WTC11 (cell line): Measurements from ENCODE around the gene SLC26A11. TPM values are rescaled to one million over a fixed set of nuclear protein-coding genes. Genes with fewer than 3 reads are reported as not detected.

Source experiments
- ATAC-seq: fragments of 200-7000 bp; cut with Tn5 transposase; 2 replicates; pipeline ENCODE4 v1.10.0; 2021; ENCODE audit warnings: mild to moderate bottlenecking, moderate library complexity
- CTCF ChIA-PET: fragments of 300-600 bp; sonication (Branson Sonifier 250); formaldehyde crosslinking; loops from one replicate; lab custom pipeline; 2021; ENCODE audit warnings: antibody characterized with exemption; lab: Charles Lee
- POLR2A ChIA-PET: fragments of 350-600 bp; sonication (Branson Sonifier 250); formaldehyde crosslinking; loops from one replicate; lab custom pipeline; 2021; ENCODE audit warnings: antibody characterized with exemption; lab: Charles Lee
- DNase-seq: peaks from one replicate; pipeline ENCODE4 v3.0.0; 2021; ENCODE audit warnings: low spot score
- H3K27ac Mint-ChIP-seq: 2 replicates; pipeline ENCODE4 v1.8.0; 2021; ENCODE audit warnings: mixed read lengths
- H3K27me3 Mint-ChIP-seq: 2 replicates; pipeline ENCODE4 v1.8.0; 2021; ENCODE audit warnings: low read depth, mild to moderate bottlenecking, moderate library complexity, mixed read lengths
- H3K36me3 Mint-ChIP-seq: 2 replicates; pipeline ENCODE4 v1.8.0; 2021; ENCODE audit warnings: mixed read lengths
- H3K4me1 Mint-ChIP-seq: 2 replicates; pipeline ENCODE4 v1.8.0; 2022; ENCODE audit warnings: mixed read lengths
- H3K4me3 Mint-ChIP-seq: 2 replicates; pipeline ENCODE4 v1.8.0; 2021; ENCODE audit warnings: mild to moderate bottlenecking, moderate library complexity, mixed read lengths
- H3K9me3 Mint-ChIP-seq: 2 replicates; pipeline ENCODE4 v1.8.0; 2021; ENCODE audit warnings: mixed read lengths
- ATF1 ChIP-seq: sonication (generic); formaldehyde crosslinking; IDR thresholded peaks from 2 replicates; pipeline ENCODE4 v1.8.1; 2023; ENCODE audit warnings: mild to moderate bottlenecking, moderate library complexity, missing genetic modification reagents
- CTCF ChIP-seq: fragments of 200-600 bp; IDR thresholded peaks from 2 replicates; pipeline ENCODE4 v1.8.0; 2022; ENCODE audit warnings: antibody characterized with exemption
- E2F5 ChIP-seq: sonication (generic); formaldehyde crosslinking; IDR thresholded peaks from 2 replicates; pipeline ENCODE4 v1.8.1; 2022; ENCODE audit warnings: mild to moderate bottlenecking, moderate library complexity, missing genetic modification reagents
- ELF4 ChIP-seq: sonication (generic); formaldehyde crosslinking; IDR thresholded peaks from 2 replicates; pipeline ENCODE4 v1.8.1; 2022; ENCODE audit warnings: low read depth, mild to moderate bottlenecking, moderate library complexity, missing genetic modification reagents
- FOXJ3 ChIP-seq: sonication (generic); formaldehyde crosslinking; IDR thresholded peaks from 2 replicates; pipeline ENCODE4 v1.9.0; 2021; ENCODE audit warnings: missing genetic modification reagents, mild to moderate bottlenecking, borderline replicate concordance
- ZBTB21 ChIP-seq: sonication (generic); formaldehyde crosslinking; IDR thresholded peaks from 2 replicates; pipeline ENCODE4 v1.8.1; 2023; ENCODE audit warnings: mild to moderate bottlenecking, missing genetic modification reagents, borderline replicate concordance
- ZBTB43 ChIP-seq: sonication (generic); formaldehyde crosslinking; IDR thresholded peaks from 2 replicates; pipeline ENCODE4 v1.8.1; 2023; ENCODE audit warnings: mild to moderate bottlenecking, missing genetic modification reagents
- ZNF425 ChIP-seq: fragments of 250-450 bp; sonication (Bioruptor Pico); conservative IDR thresholded peaks from 2 replicates; pipeline ENCODE4 v1.9.0; 2021; ENCODE audit warnings: mild to moderate bottlenecking
- ZNF671 ChIP-seq: fragments of 250-450 bp; sonication (Bioruptor Pico); IDR thresholded peaks from 2 replicates; pipeline ENCODE4 v1.8.0; 2021; ENCODE audit warnings: mild to moderate bottlenecking
- total RNA-seq: library from RNA; stranded (reverse); gene quantifications from 3 replicates; pipeline ENCODE4 v1.2.3, GENCODE V29; 2021

The SLC26A11 gene
- total RNA-seq, 1 experiment from 2014 or later = 26.4 TPM

- no peak for TF ChIP-seq ZNF671 (CRISPR knock-in tag)
- no peak for TF ChIP-seq ZBTB21 (CRISPR knock-in tag)
- TF ChIP-seq ELF4 = no peak
- TF ChIP-seq ZNF425 (CRISPR knock-in tag) = no peak
- H3K4me3 Mint-ChIP-seq = peak overlapping the region; percentile 12; the same call in 1 of the 2 replicates
- H3K27me3 Mint-ChIP-seq = no peaks in the 10 kb centered on the region
- CTCF ChIA-PET = interaction anchor here (0.7 to 1.6 kb wide), 2 partner anchors 19 to 139 kb away, joined by 3 read pairs; no protein-coding TSS in a partner anchor
- POLR2A ChIA-PET = no interaction called here
- no peaks in the 10 kb centered on the region for H3K9me3 Mint-ChIP-seq
- peaks cover 26% of the 10 kb centered on the region for H3K4me1 Mint-ChIP-seq
- DNase-seq (no peak), ATAC-seq (no peak)
- no peaks in the 10 kb centered on the region; the same call in 1 of the 2 replicates for H3K36me3 Mint-ChIP-seq
- no peak overlapping the region for H3K27ac Mint-ChIP-seq
These were observed 2.3 kb downstream of the SLC26A11 start for GRCh38 chr17:80222376-80223141.

- no peaks in the 10 kb centered on the region for H3K9me3 Mint-ChIP-seq
- H3K4me3 Mint-ChIP-seq = no peak overlapping the region
These were observed 3.1 kb downstream of the SLC26A11 start for GRCh38 chr17:80223142-80223815.

GRCh38 chr17:80223838-80224497 is 3.7 kb downstream of the SLC26A11 start:
- Mint-ChIP-seq H3K4me3 (no peak overlapping the region), H3K27me3 (no peaks in the 10 kb centered on the region), H3K9me3 (no peaks in the 10 kb centered on the region), H3K27ac (peak overlapping the region; percentile 66), H3K36me3 (peaks cover 4% of the 10 kb centered on the region; the same call in 1 of the 2 replicates), H3K4me1 (peaks cover 26% of the 10 kb centered on the region)
- CTCF ChIA-PET = no interaction called here
- TF ChIP-seq FOXJ3 (CRISPR knock-in tag) = no peak
- peak; percentile 96 for TF ChIP-seq ZBTB43 (CRISPR knock-in tag)
- POLR2A ChIA-PET = no interaction called here
- DNase-seq (no peak), ATAC-seq (no peak)

More at GRCh38 chr17:80223142-80223815, 3.1 kb downstream of the SLC26A11 start:
- no peak for ATAC-seq
- TF ChIP-seq E2F5 (CRISPR knock-in tag) = no peak
- no peak for TF ChIP-seq ATF1 (CRISPR knock-in tag)
- no peak for TF ChIP-seq CTCF
- TF ChIP-seq, all 79 proteins: peak for 0
- DNase-seq = no peak
- H3K4me1 Mint-ChIP-seq = peaks cover 26% of the 10 kb centered on the region
- CTCF ChIA-PET = interaction anchor here (1.6 kb wide), 1 partner anchor 138 kb away, joined by 3 read pairs; no protein-coding TSS in a partner anchor
- H3K27ac Mint-ChIP-seq = no peak overlapping the region
- no peaks in the 10 kb centered on the region for H3K27me3 Mint-ChIP-seq
- H3K36me3 Mint-ChIP-seq = no peaks in the 10 kb centered on the region; the same call in 1 of the 2 replicates
- POLR2A ChIA-PET = no interaction called here
